ENCODE data around the gene MLLT10. TPM values are rescaled to one million over a fixed set of nuclear protein-coding genes. Genes with fewer than 3 reads are reported as not detected.

Gene MLLT10
- total RNA-seq, 6 donors from 2014 or later: 40.1 to 63.9 (median 53.9) TPM

- ATAC-seq (ENCODE audit: low FRiP score in 2 of 2) (no peak), DNase-seq (no peak)
- H3K36me3 ChIP-seq: peaks cover 0 to 17% (median 2%) of the 10 kb centered on the region in 4 donors
- no peak overlapping the region for H3K27ac ChIP-seq
- no peaks in the 10 kb centered on the region for H3K4me1 ChIP-seq
- WGBS, 2 donors: 92 to 99% methylated on average over 4 to 11 of the region's 12 CpGs
- TF ChIP-seq CTCF (IDR thresholded peaks at IDR 0.05) (no peak), POLR2AphosphoS5 (IDR thresholded peaks at IDR 0.05) (no peak), EP300 (IDR thresholded peaks at IDR 0.05) (no peak), POLR2A (IDR thresholded peaks at IDR 0.05) (no peak)
- H3K9me3 ChIP-seq: no peaks in the 10 kb centered on the region
- H3K27me3 ChIP-seq: no peaks in the 10 kb centered on the region
- no peak overlapping the region for H3K4me3 ChIP-seq
These were observed 216.4 kb downstream of the MLLT10 start for GRCh38 chr10:21750424-21750823.

GRCh38 chr10:21751341-21752310 is 217.6 kb downstream of the MLLT10 start:
- no peak overlapping the region for H3K27ac ChIP-seq
- 83 to 89% methylated on average over 23 to 25 of the region's 26 CpGs for WGBS, 2 donors
- no peaks in the 10 kb centered on the region for H3K4me1 ChIP-seq
- no peaks in the 10 kb centered on the region for H3K27me3 ChIP-seq
- peaks cover 0 to 21% (median 5%) of the 10 kb centered on the region in 4 donors for H3K36me3 ChIP-seq
- DNase-seq (no peak), ATAC-seq (ENCODE audit: low FRiP score in 2 of 2) (no peak)
- TF ChIP-seq EP300 (IDR thresholded peaks at IDR 0.05) (no peak), POLR2AphosphoS5 (IDR thresholded peaks at IDR 0.05) (no peak), CTCF (IDR thresholded peaks at IDR 0.05) (no peak), POLR2A (IDR thresholded peaks at IDR 0.05) (no peak)
- H3K4me3 ChIP-seq: no peak overlapping the region
- no peaks in the 10 kb centered on the region for H3K9me3 ChIP-seq

DNA sequence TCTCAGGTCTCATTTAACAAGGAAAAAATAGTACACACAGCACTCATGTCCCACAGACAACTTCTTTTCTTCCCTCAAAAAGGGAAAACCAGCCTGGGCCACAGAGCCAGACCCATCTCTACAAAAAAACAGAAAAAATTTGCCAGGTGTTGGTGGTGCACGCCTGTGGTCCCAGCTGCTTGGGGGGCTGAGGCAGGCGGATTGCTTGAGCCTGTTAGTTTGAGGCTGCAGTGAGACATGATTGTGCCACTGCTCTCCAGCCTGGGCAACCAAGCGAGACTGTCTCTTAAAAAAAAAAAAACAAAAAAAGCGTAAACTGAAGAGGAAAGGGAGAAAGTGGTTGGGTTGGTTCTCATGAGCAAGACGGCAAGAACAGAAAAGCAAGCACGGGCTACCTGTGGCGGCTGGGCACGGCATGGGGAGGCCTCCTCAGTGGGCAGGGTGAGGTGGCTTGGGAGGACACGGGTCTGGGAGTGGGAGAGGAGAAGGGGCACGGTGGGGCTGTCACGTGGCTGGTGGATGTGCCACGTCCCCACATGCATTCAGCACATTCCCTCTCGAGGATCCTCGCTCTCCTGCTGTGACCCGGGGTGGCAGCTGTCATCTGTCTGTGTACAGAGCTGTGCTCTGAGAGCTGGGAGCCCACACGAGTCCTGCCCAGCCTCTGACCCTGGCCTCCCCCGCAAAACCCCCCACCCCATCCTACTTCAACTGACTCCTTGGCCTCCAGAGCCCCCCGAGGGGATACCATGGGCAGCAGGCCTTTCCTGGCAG is 219.7 kb downstream of the MLLT10 start:
- no peaks in the 10 kb centered on the region for H3K27me3 ChIP-seq
- H3K4me3 ChIP-seq: no peak overlapping the region
- no peak for DNase-seq
- WGBS, 2 donors: 82 to 87% methylated on average over 15 to 18 of the region's 18 CpGs
- no peaks in the 10 kb centered on the region for H3K4me1 ChIP-seq
- no peak overlapping the region for H3K27ac ChIP-seq
- peaks cover 4 to 39% (median 11%) of the 10 kb centered on the region in 4 donors for H3K36me3 ChIP-seq
- H3K9me3 ChIP-seq: no peaks in the 10 kb centered on the region
- no peak for ATAC-seq (ENCODE audit: low FRiP score in 2 of 2)
- no peak for TF ChIP-seq POLR2A (IDR thresholded peaks at IDR 0.05)
- no peak for TF ChIP-seq EP300 (IDR thresholded peaks at IDR 0.05)
- TF ChIP-seq CTCF (IDR thresholded peaks at IDR 0.05): no peak
- no peak for TF ChIP-seq POLR2AphosphoS5 (IDR thresholded peaks at IDR 0.05)

DNA sequence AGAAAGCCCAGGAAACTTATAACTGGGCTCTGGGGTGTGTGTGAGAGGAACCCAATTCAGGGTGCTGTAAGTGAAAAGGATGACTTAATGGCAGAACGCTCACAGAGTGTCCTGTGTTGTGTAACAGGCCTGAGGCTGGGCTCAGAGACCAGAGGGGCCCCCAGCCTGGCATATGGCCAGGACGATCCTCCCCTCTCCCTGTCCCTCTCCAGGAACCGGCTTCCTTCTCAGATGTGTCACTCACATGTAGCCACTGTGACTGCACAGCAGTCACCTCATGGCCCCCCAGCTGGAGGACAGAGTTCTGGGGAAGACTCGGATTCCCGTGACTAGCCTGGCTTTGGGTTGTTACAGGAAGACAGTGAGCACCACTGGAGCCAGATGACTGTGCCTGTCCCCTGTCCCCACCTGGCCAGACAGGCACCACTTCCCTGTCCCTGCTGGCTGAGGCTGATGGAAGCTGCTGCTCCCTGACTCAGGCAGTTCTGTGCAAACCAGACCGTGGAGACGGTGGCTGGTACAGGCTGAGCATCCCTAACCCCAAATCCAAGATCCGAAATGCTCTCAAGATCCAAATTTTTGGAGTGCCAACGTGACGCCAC is 220.5 kb downstream of the MLLT10 start:
- Histone ChIP-seq H3K36me3 (peaks cover 4 to 47% (median 15%) of the 10 kb centered on the region in 4 donors), H3K9me3 (no peaks in the 10 kb centered on the region), H3K27ac (no peak overlapping the region), H3K27me3 (no peaks in the 10 kb centered on the region), H3K4me1 (no peaks in the 10 kb centered on the region), H3K4me3 (no peak overlapping the region)
- DNase-seq (no peak), ATAC-seq (ENCODE audit: low FRiP score in 2 of 2) (peak in 1 of 2 donors; percentile 13)
- TF ChIP-seq POLR2A (IDR thresholded peaks at IDR 0.05) (no peak), POLR2AphosphoS5 (IDR thresholded peaks at IDR 0.05) (no peak), EP300 (IDR thresholded peaks at IDR 0.05) (no peak), CTCF (IDR thresholded peaks at IDR 0.05) (no peak)
- 78 to 82% methylated on average over 8 to 10 of the region's 10 CpGs for WGBS, 2 donors
